Endothelial cell (in vitro differentiated cells): ENCODE measurements around the gene CRAT. TPM values are rescaled to one million over a fixed set of nuclear protein-coding genes. Genes with fewer than 3 reads are reported as not detected.
A peak's percentile ranks its signal among the peaks of the same experiment; 100 is the strongest.

ENCODE experiments used
- DNase-seq: peaks from one replicate; pipeline ENCODE4 v3.0.0; 2021; ENCODE audit warnings: low spot score
- H3K27ac Mint-ChIP-seq: one replicate; pipeline ENCODE4 v1.8.0; 2021; ENCODE audit warnings: mixed read lengths, inconsistent platforms; ENCODE audit not compliant: unreplicated experiment
- H3K27me3 Mint-ChIP-seq: one replicate; pipeline ENCODE4 v1.8.0; 2021; ENCODE audit warnings: mild to moderate bottlenecking, moderate library complexity, mixed read lengths, inconsistent platforms; ENCODE audit not compliant: unreplicated experiment
- H3K36me3 Mint-ChIP-seq: one replicate; pipeline ENCODE4 v1.8.0; 2021; ENCODE audit warnings: mild to moderate bottlenecking, low read depth, mixed read lengths, inconsistent platforms; ENCODE audit not compliant: unreplicated experiment
- H3K4me1 Mint-ChIP-seq: one replicate; pipeline ENCODE4 v1.8.0; 2021; ENCODE audit warnings: mild to moderate bottlenecking, mixed read lengths, inconsistent platforms; ENCODE audit not compliant: unreplicated experiment
- H3K4me3 Mint-ChIP-seq: one replicate; pipeline ENCODE4 v1.8.0; 2021; ENCODE audit warnings: mild to moderate bottlenecking, mixed read lengths, inconsistent platforms; ENCODE audit not compliant: unreplicated experiment
- H3K9me3 Mint-ChIP-seq: one replicate; pipeline ENCODE4 v1.8.0; 2021; ENCODE audit warnings: mixed read lengths, inconsistent platforms; ENCODE audit not compliant: unreplicated experiment
- CTCF ChIP-seq: fragments of 200-600 bp; sonication (generic); IDR thresholded peaks from one replicate; pipeline ENCODE4 v1.5.0; 2021; ENCODE audit warnings: antibody characterized with exemption; ENCODE audit not compliant: unreplicated experiment
- total RNA-seq: library from RNA; stranded (reverse); fragmentation: NEBNext Ultra II Directional; extraction: Animal tissue kit (Norgen Biotek cat#: 25700); gene quantifications from one replicate; pipeline ENCODE4 v1.2.1, GENCODE V29; 2021; ENCODE audit not compliant: unreplicated experiment

CRAT gene
- total RNA-seq, 1 donor from 2014 or later = 42.9 TPM

- Mint-ChIP-seq H3K36me3 (peaks cover 18% of the 10 kb centered on the region), H3K27ac (no peak overlapping the region), H3K9me3 (no peaks in the 10 kb centered on the region), H3K4me3 (no peak overlapping the region), H3K27me3 (peaks cover 2% of the 10 kb centered on the region), H3K4me1 (no peaks in the 10 kb centered on the region)
- no peak for DNase-seq
- TF ChIP-seq CTCF = no peak
Observed at GRCh38 chr9:129058965-129059795, 51.4 kb downstream of the CRAT start.

- Mint-ChIP-seq H3K9me3 (no peaks in the 10 kb centered on the region), H3K4me3 (peak overlapping the region; percentile 22), H3K27ac (no peak overlapping the region), H3K4me1 (no peaks in the 10 kb centered on the region), H3K36me3 (peaks cover 9% of the 10 kb centered on the region), H3K27me3 (no peaks in the 10 kb centered on the region)
- no peak for TF ChIP-seq CTCF
- no peak for DNase-seq
Observed at GRCh38 chr9:129054163-129054851, 56.3 kb downstream of the CRAT start.

DNA sequence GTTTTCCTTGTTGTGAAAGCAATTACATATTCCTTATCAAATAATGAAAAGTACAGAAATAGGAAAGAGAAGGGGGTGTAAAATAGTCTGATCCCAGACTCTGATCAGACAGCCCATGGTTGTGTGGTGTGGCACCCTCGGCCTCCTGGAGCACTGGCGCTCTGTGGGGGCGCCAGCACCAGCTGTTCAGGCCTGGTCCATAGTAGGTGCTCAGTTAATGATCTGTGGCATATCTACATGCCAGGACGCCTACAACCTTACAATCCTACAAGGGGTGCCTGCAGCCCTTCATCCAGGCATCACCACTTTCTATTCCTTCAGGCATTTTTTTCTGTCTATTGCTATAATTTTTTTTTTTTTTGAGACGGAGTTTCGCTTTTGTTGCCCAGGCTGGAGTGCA, 57.6 kb downstream of the CRAT start:
- Mint-ChIP-seq H3K9me3 (no peaks in the 10 kb centered on the region), H3K27me3 (no peaks in the 10 kb centered on the region), H3K27ac (no peak overlapping the region), H3K36me3 (peaks cover 9% of the 10 kb centered on the region), H3K4me3 (no peak overlapping the region), H3K4me1 (no peaks in the 10 kb centered on the region)
- no peak for TF ChIP-seq CTCF
- no peak for DNase-seq

DNA sequence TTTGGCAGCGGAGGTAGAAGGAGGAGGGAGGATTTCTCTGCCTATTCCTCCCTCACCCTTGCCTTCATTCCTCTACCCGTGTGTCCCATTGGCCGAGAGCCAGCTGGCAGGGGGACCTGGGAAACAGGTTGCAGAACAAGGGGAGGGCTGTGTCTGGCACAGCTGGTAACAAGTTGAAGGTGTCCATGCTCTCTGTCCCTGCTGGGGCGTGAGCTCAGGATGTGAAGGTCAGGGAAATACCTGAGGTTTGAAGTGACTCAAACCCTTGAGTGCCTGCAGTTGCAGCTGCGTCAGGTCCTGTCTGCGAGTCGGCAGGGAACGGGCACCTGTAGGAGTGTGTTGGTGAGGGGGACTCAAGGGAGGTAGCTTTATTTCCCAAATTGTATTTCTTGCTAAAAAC, 58.0 kb downstream of the CRAT start:
- H3K4me3 Mint-ChIP-seq = no peak overlapping the region
- DNase-seq = no peak
- H3K9me3 Mint-ChIP-seq = no peaks in the 10 kb centered on the region
- H3K27me3 Mint-ChIP-seq = no peaks in the 10 kb centered on the region
- H3K27ac Mint-ChIP-seq = no peak overlapping the region
- H3K36me3 Mint-ChIP-seq = peaks cover 6% of the 10 kb centered on the region
- TF ChIP-seq CTCF = no peak
- H3K4me1 Mint-ChIP-seq = no peaks in the 10 kb centered on the region

Other genes starting within 250 kb of the CRAT start
- gene KYAT1, start 228.8 kb downstream of the CRAT start, total RNA-seq = 3.3 TPM
- gene LRRC8A, start 228.7 kb downstream of the CRAT start, total RNA-seq = 54.3 TPM
- gene PHYHD1, start 189.8 kb downstream of the CRAT start, total RNA-seq = 10.3 TPM
- 18.2 TPM for gene DOLK, start 163.2 kb downstream of the CRAT start, total RNA-seq
- gene NUP188, start 163.1 kb downstream of the CRAT start, total RNA-seq = 44.0 TPM
- gene SH3GLB2, start 82.5 kb downstream of the CRAT start, total RNA-seq = 94.3 TPM
- 32.9 TPM for gene MIGA2, start 74.2 kb downstream of the CRAT start, total RNA-seq
- 21.4 TPM for gene DOLPP1, start 29.7 kb downstream of the CRAT start, total RNA-seq
- 120 TPM for gene PTPA, start 622 bp upstream of the CRAT start, total RNA-seq
- gene IER5L, start 67.5 kb upstream of the CRAT start, total RNA-seq = 5.2 TPM